ENCODE data around the gene SSBP3. TPM values are rescaled to one million over a fixed set of nuclear protein-coding genes. Genes with fewer than 3 reads are reported as not detected.
"Not testable (repeated sequence)": the region's sequence is repeated elsewhere in the genome, so short reads cannot be mapped to it uniquely, and the experiment has no call there.

The SSBP3 gene
- total and polyA plus RNA-seq, 2 donors from 2014 or later: 33.3 to 49.6 TPM

DNA sequence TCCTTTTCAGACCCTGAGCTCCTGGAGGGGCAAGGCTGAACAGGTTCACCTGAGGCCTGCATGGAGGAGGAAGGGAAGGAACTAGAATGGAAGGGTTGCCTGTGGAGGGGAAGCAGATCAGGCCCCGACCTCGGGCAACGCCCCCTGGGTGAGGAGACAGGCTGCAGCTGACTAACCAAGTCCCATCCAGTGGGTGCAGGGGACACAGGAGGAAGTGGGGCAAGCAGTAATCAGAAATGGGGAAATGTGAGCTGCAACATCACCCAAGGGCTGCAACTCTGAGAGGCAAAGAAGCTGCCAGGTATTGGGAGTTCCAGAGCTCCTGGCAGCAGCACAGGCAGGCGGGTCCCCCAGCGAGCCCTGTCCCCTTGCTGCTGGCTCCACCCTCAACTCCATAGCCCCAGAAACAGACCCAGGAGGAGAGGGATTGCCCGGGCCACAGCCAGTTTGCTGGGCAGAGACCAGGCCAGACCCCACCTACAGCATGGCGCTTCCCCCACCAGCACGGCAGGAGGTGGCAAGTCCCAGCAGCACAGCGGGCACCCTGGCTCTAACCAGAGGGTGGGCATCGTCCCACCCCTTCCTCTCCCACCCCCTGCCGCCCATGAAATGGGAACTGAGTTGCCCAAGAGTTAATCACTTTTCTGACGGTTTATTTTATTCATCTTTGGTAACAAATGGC, 167.7 kb downstream of the SSBP3 start:
- TF ChIP-seq, protein P1, sequence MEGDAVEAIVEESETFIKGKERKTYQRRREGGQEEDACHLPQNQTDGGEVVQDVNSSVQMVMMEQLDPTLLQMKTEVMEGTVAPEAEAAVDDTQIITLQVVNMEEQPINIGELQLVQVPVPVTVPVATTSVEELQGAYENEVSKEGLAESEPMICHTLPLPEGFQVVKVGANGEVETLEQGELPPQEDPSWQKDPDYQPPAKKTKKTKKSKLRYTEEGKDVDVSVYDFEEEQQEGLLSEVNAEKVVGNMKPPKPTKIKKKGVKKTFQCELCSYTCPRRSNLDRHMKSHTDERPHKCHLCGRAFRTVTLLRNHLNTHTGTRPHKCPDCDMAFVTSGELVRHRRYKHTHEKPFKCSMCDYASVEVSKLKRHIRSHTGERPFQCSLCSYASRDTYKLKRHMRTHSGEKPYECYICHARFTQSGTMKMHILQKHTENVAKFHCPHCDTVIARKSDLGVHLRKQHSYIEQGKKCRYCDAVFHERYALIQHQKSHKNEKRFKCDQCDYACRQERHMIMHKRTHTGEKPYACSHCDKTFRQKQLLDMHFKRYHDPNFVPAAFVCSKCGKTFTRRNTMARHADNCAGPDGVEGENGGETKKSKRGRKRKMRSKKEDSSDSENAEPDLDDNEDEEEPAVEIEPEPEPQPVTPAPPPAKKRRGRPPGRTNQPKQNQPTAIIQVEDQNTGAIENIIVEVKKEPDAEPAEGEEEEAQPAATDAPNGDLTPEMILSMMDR (IDR thresholded peaks at IDR 0.05; ENCODE audit: borderline replicate concordance, extremely low read depth, insufficient read depth): no peak
- Histone ChIP-seq H3K27me3 (ENCODE audit: control insufficient read depth, insufficient read depth, low read length) (no peaks in the 10 kb centered on the region), H3K36me3 (ENCODE audit: control insufficient read depth in 2 of 3, insufficient read depth in 3 of 3, low read length in 3 of 3) (peaks cover 5 to 26% (median 11%) of the 10 kb centered on the region in 3 donors), H3K4me3 (ENCODE audit: low read length in 3 of 3) (no peak overlapping the region), H3K9ac (ENCODE audit: low read length in 3 of 3) (no peak overlapping the region), H3K27ac (ENCODE audit: low read depth in 2 of 2, low read length in 2 of 2) (no peak overlapping the region), H3K4me1 (ENCODE audit: control insufficient read depth in 2 of 3, insufficient read depth in 2 of 3, low read depth in 1 of 3, low read length in 3 of 3) (no peaks in the 10 kb centered on the region), H3K9me3 (ENCODE audit: control insufficient read depth in 2 of 3, insufficient read depth in 1 of 3, low read length in 3 of 3) (no peaks in the 10 kb centered on the region)
- FAIRE-seq: no peak
- intact Hi-C loops (cut with DNase I): no loop called here
- DNase-seq: no peak

DNA sequence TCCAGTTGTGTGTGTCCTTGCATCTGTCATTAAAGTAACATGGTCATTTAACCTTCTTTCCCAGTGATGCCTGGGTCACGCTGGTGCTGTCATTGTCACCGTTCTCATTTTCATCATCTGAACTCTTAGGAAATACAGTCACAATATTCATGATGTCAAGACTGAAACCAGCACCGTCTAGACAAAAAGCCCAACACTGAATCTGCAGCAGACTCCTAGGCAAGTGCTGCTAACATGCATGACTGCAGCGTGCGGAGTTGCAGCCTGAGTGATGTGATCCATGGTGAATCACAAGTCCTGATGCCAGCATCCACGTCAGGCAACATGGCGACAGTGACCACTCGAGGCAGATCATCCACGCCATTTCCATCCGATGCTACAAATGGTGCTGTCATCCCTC, 168.6 kb downstream of the SSBP3 start:
- DNase-seq: no peak
- TF ChIP-seq, protein P1 (IDR thresholded peaks at IDR 0.05; ENCODE audit: borderline replicate concordance, extremely low read depth, insufficient read depth): no peak
- peaks cover 5 to 20% (median 10%) of the 10 kb centered on the region in 3 donors for H3K36me3 ChIP-seq (ENCODE audit: control insufficient read depth in 2 of 3, insufficient read depth in 3 of 3, low read length in 3 of 3)
- no peak for FAIRE-seq
- H3K4me3 ChIP-seq (ENCODE audit: low read length in 3 of 3): no peak overlapping the region
- no peaks in the 10 kb centered on the region for H3K4me1 ChIP-seq (ENCODE audit: control insufficient read depth in 2 of 3, insufficient read depth in 2 of 3, low read depth in 1 of 3, low read length in 3 of 3)
- H3K27ac ChIP-seq (ENCODE audit: low read depth in 2 of 2, low read length in 2 of 2): no peak overlapping the region
- intact Hi-C loops (cut with DNase I): no loop called here
- H3K27me3 ChIP-seq (ENCODE audit: control insufficient read depth, insufficient read depth, low read length): no peaks in the 10 kb centered on the region
- H3K9me3 ChIP-seq (ENCODE audit: control insufficient read depth in 2 of 3, insufficient read depth in 1 of 3, low read length in 3 of 3): no peaks in the 10 kb centered on the region
- H3K9ac ChIP-seq (ENCODE audit: low read length in 3 of 3): no peak overlapping the region

DNA sequence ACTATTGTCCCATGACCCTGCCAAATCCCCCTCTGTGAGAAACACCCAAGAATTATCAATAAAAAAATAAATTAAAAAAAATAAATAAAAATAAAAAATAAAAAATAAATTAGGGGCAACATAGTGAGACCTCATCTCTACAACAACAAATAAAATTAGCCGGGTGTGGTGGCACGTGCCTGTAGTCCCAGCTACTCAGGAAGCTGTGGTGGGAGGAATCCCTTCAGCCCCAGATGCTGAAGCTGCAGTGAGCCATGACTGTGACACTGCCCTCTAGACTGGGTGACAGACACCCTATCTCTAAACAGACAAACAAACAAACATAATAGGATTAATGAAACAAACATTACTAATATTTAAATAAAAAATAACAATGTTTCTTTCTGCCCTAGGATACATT, 171.9 kb downstream of the SSBP3 start:
- Histone ChIP-seq H3K36me3 (ENCODE audit: control insufficient read depth in 2 of 3, insufficient read depth in 3 of 3, low read length in 3 of 3) (peaks cover 7 to 17% (median 10%) of the 10 kb centered on the region in 3 donors), H3K27ac (ENCODE audit: low read depth in 2 of 2, low read length in 2 of 2) (no peak overlapping the region), H3K27me3 (ENCODE audit: control insufficient read depth, insufficient read depth, low read length) (no peaks in the 10 kb centered on the region), H3K4me1 (ENCODE audit: control insufficient read depth in 2 of 3, insufficient read depth in 2 of 3, low read depth in 1 of 3, low read length in 3 of 3) (no peaks in the 10 kb centered on the region), H3K4me3 (ENCODE audit: low read length in 3 of 3) (no peak overlapping the region), H3K9me3 (ENCODE audit: control insufficient read depth in 2 of 3, insufficient read depth in 1 of 3, low read length in 3 of 3) (no peaks in the 10 kb centered on the region), H3K9ac (ENCODE audit: low read length in 3 of 3) (no peak overlapping the region)
- intact Hi-C loops (cut with DNase I): no loop called here
- TF ChIP-seq, protein P1 (IDR thresholded peaks at IDR 0.05; ENCODE audit: borderline replicate concordance, extremely low read depth, insufficient read depth): no peak
- FAIRE-seq (no peak), DNase-seq (no peak)

DNA sequence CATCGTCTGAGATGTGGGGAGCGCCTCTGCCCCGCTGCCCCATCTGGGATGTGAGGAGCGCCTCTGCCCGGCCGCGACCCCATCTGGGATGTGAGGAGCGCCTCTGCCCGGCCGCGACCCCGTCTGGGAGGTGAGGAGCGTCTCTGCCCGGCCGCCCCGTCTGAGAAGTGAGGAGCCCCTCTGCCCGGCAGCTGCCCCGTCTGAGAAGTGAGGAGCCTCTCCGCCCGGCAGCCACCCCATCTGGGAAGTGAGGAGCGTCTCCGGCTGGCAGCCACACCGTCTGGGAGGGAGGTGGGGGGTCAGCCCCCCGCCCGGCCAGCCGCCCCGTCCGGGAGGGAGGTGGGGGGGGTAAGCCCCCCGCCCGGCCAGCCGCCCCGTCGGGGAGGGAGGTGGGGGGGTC, 173.0 kb downstream of the SSBP3 start:
- intact Hi-C loops (cut with DNase I); H3K27me3 ChIP-seq (ENCODE audit: control insufficient read depth, insufficient read depth, low read length); H3K9me3 ChIP-seq (ENCODE audit: control insufficient read depth in 2 of 3, insufficient read depth in 1 of 3, low read length in 3 of 3); FAIRE-seq; DNase-seq; H3K27ac ChIP-seq (ENCODE audit: low read depth in 2 of 2, low read length in 2 of 2); H3K9ac ChIP-seq (ENCODE audit: low read length in 3 of 3); H3K4me1 ChIP-seq (ENCODE audit: control insufficient read depth in 2 of 3, insufficient read depth in 2 of 3, low read depth in 1 of 3, low read length in 3 of 3); H3K4me3 ChIP-seq (ENCODE audit: low read length in 3 of 3): not testable (repeated sequence)
- peaks cover 7 to 16% (median 10%) of the 10 kb centered on the region in 3 donors for H3K36me3 ChIP-seq (ENCODE audit: control insufficient read depth in 2 of 3, insufficient read depth in 3 of 3, low read length in 3 of 3)
